HG03575 (cell line): ENCODE results near the gene NPTX1.

ENCODE experiments used
- ATAC-seq: cut with Tn5 transposase; IDR thresholded peaks from one replicate; pipeline ENCODE4 v1.9.1; 2021; ENCODE audit not compliant: unreplicated experiment, insufficient number of reproducible peaks, low FRiP score; ENCODE audit errors: extremely low read depth

The NPTX1 gene, protein sequence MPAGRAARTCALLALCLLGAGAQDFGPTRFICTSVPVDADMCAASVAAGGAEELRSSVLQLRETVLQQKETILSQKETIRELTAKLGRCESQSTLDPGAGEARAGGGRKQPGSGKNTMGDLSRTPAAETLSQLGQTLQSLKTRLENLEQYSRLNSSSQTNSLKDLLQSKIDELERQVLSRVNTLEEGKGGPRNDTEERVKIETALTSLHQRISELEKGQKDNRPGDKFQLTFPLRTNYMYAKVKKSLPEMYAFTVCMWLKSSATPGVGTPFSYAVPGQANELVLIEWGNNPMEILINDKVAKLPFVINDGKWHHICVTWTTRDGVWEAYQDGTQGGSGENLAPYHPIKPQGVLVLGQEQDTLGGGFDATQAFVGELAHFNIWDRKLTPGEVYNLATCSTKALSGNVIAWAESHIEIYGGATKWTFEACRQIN

GRCh38 chr17:80475910-80476876, at the start of gene NPTX1:
Gene NPTX1 (minus strand): TSS chr17:80476607. CDS start chr17:80476446, 161 bp downstream.
- ATAC-seq, result no peak

DNA sequence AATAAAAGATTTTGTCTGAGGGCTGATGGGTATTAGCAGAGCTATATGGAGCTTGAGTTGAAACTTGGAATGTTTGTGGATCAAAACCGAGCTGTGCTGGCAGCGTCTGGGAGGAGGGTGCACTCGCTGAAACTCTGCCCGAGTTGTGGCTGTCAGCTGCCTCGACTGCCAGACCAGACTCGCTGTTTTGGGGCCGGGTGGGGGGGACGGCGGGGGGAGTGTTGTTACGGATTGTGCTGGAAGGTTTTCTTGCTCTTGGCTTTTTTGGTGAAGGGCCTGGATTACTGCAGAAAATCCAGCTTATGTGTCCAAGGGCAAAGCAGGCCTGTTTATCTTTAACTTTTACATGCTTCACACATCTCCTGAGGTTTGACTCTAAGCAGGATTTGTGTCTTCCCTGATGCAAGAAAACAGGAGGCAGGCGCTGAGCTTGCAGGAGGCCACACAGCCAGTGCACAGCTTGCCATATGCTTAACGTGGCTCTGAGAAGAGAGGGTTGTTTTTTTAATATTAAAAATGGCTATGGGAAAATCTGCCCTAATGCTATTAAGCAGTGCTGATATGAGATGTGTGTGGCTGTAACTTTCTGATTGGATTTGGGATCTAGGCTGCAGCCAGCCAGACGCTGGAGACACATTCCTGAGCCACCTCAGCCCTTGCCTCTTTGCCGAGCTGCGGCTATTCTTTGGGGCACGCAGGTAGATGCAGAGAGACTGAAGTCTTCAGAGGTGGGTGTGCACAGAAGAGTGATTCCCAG, 47.7 kb upstream of the NPTX1 start:
- no peak for ATAC-seq

DNA sequence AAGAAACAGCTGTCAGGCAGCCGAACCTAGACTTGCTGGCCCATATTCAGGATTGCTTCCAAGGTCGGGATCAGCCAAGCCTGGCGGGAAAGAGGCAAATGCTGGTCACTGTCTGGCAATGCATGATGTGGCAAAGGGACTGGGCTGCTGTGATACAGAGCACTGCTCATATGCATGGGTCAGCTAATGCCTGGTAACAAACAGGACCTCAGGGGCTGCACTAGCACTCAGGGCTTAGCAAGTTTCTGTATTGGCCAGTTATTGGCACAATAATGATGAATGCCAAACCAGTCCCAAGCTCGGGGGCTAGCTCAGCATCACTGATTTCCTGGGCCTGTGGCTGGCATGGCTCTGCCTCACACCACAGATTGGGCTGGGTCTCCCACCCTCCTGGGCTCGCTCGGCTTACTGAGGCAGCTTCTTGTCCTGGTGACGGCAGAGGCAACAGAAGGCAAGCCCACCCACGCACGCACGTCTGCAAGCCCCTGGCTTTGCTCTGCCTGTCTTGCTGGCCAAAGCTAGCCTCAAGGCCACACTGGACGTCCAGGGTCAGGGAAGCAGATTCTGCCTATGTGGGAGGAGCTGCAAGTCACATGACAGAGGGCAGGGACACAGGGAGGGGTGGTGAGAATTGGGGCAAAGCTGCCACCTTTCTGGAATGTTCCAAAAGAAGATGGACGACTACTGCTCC, 46.8 kb upstream of the NPTX1 start:
- no peak for ATAC-seq

DNA sequence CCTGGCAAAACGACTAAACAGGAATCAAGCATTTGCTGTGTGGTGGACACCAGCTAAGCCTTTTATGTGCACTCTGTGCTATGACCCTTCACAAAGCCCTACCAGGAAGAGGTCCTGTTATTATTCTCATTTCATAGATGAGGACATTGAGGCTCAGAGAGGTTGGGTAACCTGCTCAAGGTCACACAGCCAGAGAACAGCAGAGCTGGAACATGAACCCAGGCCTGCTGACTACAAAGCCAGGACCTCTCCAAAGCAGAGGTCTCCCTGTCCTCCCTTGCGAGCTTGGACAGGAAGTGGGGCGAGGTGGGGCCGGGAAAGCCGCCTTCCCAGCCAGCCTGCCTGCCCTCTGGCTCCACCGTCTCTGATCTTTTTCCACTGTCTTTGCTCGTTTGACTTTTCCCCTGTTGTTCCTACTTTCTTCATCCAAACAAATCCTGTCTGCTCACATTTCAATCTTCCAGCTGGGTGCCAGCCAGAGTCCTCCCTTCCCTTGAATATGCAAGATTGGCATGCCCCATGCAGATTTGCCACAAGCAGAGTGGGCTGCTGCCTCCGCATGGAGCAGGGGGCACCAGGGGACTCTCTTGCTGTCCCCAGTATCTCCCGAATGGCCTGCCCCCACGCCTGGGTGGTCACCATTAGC, 44.5 kb upstream of the NPTX1 start:
- ATAC-seq, result no peak

DNA sequence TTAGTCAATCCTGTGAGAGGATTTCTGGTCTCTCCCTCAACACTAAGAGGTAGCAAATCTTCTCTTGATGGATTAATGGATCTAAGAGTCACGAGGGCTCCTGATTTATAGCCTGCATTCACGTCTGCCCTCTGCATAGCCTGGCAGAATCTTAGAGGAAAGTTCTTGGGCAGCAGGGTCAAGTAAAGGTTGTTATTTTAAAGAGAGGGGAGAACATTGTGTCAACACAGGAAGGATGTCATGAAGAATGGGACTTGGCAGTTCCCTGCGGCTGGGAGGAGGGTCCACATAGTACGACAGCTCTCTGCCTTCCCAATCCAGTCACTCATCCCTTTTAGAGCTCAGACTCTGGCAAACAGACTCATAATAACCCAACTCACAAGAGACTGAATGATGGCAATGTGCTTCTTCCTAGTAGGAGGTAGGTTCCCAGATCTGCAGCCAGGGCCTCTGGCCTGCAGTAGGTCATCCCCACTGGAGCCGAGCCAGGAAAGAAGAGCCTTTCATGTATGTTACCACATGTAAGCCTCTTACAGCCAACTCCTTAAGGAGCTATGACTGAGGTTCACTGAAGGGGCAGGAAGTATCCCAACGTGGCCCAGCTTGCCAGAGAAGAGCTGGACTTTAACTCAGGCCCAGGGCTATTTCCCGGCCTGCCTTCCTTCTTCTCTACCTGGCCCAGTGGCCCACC, 42.8 kb upstream of the NPTX1 start:
- ATAC-seq, result no peak

DNA sequence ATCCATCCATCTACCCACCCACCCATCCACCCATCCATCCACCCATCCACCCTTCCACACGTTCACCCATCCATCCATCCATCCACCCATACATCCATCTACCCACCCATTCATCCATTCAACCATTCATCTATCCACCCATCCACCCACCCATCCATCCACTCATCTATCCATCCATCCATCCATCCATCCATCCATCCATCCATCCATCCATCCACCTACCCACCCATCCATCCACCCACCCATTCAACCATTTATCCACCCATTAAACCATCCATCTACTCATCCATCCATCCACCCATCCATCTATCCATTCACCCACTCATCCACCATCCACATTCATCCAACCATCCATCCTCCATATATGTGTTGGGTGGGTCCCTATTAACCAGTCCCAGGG, 42.0 kb upstream of the NPTX1 start:
- no peak for ATAC-seq

DNA sequence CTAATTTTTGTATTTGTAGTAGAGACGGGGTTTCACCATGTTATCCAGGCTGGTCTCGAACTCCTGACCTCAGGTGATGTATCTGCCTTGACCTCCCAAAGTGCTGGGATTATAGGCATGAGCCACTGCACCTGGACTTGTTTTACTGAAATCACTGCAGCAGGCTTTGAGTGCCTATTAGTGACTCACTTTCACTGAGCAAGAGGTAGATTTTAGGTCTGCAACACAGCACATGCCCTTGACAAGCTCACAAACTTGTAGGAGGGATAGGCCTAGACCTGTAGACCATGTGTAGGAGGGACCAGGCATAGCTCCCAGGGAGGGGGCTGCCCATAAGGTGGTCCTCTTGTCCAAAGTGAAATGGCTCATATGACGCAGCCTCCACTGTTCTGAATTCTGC, 41.2 kb upstream of the NPTX1 start:
- no peak for ATAC-seq

- no peak for ATAC-seq
Observed at GRCh38 chr17:80516171-80516932, 39.9 kb upstream of the NPTX1 start.

GRCh38 chr17:80513892-80514291, 37.5 kb upstream of the NPTX1 start:
- ATAC-seq, result no peak

GRCh38 chr17:80513201-80513600, 36.8 kb upstream of the NPTX1 start:
- no peak for ATAC-seq

DNA sequence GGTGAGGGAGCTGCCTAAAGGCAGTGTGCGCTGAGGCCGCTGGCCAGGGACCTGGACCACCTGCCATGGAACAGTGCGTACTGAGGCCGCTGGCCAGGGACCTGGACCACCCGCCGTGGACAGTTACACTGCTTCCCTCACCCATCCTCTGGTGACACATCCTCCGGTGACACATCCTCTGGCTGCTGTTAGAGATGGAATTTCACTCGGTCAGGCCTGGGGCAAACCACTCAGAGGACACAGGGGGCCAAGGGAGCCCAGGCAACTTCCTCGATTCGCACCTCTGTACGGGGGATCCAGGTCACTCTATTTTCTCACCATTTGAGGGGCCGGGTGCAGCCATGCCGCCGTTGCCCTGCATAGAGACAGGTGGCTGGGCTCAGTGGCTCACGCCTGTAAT, 35.8 kb upstream of the NPTX1 start:
- ATAC-seq, result no peak

GRCh38 chr17:80511222-80512180, 35.1 kb upstream of the NPTX1 start:
- ATAC-seq, result no peak

- no peak for ATAC-seq
Observed at GRCh38 chr17:80510772-80511171, 34.4 kb upstream of the NPTX1 start.

GRCh38 chr17:80510132-80510531, 33.7 kb upstream of the NPTX1 start:
- no peak for ATAC-seq

DNA sequence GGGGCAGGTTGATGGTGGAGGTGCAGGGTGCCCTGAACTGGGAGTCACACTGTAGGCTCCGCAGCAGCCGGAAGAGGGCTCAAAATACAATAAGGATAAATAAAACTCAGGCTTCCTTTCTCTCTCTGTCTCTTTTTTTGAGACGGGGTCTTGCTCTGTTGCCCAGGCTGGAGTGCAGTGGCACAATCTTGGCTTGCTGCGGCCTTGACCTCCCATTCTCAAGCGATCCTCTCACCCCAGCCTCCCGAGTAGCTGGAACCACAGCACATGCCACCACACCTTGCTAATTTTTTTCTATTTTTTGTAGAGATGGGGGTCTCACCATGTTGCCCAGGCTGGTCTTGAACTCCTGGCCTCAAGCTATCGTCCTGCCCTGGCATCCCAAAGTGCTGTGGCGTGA, 32.9 kb upstream of the NPTX1 start:
- no peak for ATAC-seq

- ATAC-seq, result no peak
Observed at GRCh38 chr17:80507965-80508364, 31.6 kb upstream of the NPTX1 start.
